SH-SY5Y (cell line): ENCODE measurements around the gene ACVR1.

Experiments
- GATA2 ChIP-seq: IDR thresholded peaks from 2 replicates; pipeline ENCODE4 v1.6.1; 2011; ENCODE audit warnings: mild to moderate bottlenecking, low read depth, low read length
- GATA3 ChIP-seq: IDR thresholded peaks from 2 replicates; pipeline ENCODE4 v1.6.1; 2011; ENCODE audit warnings: low read depth, mild to moderate bottlenecking, low read length, moderate library complexity

- TF ChIP-seq GATA2 (no peak), GATA3 (no peak)
Measured at GRCh38 chr2:157843081-157843480, 33.0 kb downstream of the ACVR1 start.
